GM12801 (cell line): ENCODE data around the gene KIAA1549.

Experiments
- CTCF ChIP-seq: IDR thresholded peaks from one replicate; pipeline ENCODE4 v1.5.1; 2011; ENCODE audit warnings: control low read depth; ENCODE audit not compliant: insufficient read length; ENCODE audit errors: extremely low read depth

The KIAA1549 gene

GRCh38 chr7:138838166-138838565, 143.0 kb downstream of the KIAA1549 start:
- no peak for TF ChIP-seq CTCF

GRCh38 chr7:138837627-138838026, 143.6 kb downstream of the KIAA1549 start:
- TF ChIP-seq CTCF: no peak

- no peak for TF ChIP-seq CTCF
Observed at GRCh38 chr7:138835087-138835486, 146.1 kb downstream of the KIAA1549 start.

GRCh38 chr7:138834583-138834982, 146.6 kb downstream of the KIAA1549 start:
- TF ChIP-seq CTCF: no peak

- TF ChIP-seq CTCF: no peak
Observed at GRCh38 chr7:138833596-138833995, 147.6 kb downstream of the KIAA1549 start.

- no peak for TF ChIP-seq CTCF
Observed at GRCh38 chr7:138832966-138833365, 148.2 kb downstream of the KIAA1549 start.

GRCh38 chr7:138829335-138829734, 151.9 kb downstream of the KIAA1549 start:
- TF ChIP-seq CTCF: no peak

GRCh38 chr7:138828302-138828701, 152.9 kb downstream of the KIAA1549 start:
- no peak for TF ChIP-seq CTCF
